ENCODE measurements around the gene PTPRE.

GRCh38 chr10:128091636-128092210, 184.8 kb downstream of the PTPRE start:
- TF ChIP-seq POLR2A (IDR thresholded peaks at IDR 0.05; ENCODE audit: extremely low read depth, insufficient read length): no peak
- TF ChIP-seq MAX (IDR thresholded peaks at IDR 0.05; ENCODE audit: low read depth, low read length): no peak
- TF ChIP-seq, protein P1, sequence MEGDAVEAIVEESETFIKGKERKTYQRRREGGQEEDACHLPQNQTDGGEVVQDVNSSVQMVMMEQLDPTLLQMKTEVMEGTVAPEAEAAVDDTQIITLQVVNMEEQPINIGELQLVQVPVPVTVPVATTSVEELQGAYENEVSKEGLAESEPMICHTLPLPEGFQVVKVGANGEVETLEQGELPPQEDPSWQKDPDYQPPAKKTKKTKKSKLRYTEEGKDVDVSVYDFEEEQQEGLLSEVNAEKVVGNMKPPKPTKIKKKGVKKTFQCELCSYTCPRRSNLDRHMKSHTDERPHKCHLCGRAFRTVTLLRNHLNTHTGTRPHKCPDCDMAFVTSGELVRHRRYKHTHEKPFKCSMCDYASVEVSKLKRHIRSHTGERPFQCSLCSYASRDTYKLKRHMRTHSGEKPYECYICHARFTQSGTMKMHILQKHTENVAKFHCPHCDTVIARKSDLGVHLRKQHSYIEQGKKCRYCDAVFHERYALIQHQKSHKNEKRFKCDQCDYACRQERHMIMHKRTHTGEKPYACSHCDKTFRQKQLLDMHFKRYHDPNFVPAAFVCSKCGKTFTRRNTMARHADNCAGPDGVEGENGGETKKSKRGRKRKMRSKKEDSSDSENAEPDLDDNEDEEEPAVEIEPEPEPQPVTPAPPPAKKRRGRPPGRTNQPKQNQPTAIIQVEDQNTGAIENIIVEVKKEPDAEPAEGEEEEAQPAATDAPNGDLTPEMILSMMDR (IDR thresholded peaks at IDR 0.05; ENCODE audit: low read depth, low read length): no peak
